ENCODE results near the gene ACSM2A.
"Not testable (repeated sequence)": the region's sequence is repeated elsewhere in the genome, so short reads cannot be mapped to it uniquely, and the experiment has no call there.

Gene ACSM2A

DNA sequence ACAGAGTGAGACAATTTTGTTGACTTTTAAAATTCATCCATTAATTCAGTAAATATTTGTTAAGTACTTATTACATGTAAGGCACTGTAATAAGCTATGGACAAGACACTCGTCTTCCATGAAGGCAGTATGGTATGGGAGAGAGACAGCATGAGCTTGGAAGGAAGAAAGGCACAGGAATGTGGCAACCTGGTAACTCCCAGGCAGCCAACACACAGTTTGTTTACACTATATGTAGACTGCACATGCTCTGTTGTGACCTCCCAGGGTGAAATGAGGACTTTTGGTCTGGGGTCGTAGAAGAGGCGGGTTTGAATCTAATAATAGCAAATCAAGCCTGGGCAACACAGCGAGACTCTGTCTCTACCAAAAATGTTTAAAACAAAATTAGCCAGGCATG is 9.0 kb downstream of the ACSM2A start:
- not testable (repeated sequence) for DNase-seq

DNA sequence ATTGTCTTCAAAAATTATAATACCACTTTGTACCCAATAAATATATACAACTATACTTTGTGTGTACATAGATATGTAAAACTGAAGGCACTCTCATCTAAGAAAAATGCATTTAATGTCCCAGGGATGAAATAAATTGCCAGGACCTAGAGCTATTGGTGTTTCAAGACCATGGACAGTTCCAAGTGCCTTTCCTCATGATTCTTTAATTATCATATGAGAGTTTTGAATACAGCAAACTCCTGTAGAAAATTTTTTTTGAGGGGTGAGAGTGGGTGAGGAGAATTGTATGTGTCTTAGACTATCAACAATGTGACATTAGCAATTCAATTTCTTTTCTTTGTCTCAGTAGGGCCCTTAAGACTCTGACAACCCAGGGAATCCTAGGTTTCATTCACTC is 17.6 kb downstream of the ACSM2A start:
- DNase-seq, result not testable (repeated sequence)

DNA sequence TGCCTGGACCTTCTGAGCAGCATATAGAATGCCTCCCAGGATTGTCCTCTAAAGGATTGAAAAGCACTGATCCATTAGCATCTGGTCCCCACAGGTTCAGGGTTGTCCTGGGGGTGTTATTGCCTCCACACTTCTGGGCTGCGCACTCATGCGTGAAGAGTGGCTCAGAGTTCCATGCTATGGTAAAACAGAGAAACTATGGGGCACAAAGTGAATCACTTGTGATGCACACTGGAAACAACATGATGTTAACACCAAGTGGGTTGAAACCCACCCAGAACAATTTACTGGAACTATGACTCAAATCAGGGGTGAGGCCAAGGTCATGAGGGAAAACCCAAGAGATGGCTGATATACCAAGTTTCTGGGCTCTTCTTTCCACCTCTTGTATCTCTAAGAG is 18.6 kb downstream of the ACSM2A start:
- not testable (repeated sequence) for DNase-seq

DNA sequence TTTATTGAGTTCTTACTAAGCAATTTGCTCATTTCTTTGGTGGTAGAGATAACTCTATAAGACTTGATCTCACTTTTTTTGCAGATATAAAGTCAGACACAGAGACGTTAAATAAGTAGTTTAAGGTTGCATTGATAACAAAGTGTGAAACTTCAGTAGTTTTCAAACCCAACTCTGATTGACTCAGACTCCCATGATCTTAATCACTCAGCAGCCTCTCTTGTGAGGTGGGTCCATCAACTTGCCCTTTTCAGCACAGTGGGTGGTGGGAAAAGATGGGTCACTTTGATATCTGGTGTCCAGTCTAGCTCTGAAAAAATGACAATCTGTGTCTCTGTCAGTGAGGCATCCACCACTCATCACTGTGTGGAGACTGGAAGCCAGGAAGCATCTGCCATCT is 19.4 kb downstream of the ACSM2A start:
- DNase-seq, result not testable (repeated sequence)

DNA sequence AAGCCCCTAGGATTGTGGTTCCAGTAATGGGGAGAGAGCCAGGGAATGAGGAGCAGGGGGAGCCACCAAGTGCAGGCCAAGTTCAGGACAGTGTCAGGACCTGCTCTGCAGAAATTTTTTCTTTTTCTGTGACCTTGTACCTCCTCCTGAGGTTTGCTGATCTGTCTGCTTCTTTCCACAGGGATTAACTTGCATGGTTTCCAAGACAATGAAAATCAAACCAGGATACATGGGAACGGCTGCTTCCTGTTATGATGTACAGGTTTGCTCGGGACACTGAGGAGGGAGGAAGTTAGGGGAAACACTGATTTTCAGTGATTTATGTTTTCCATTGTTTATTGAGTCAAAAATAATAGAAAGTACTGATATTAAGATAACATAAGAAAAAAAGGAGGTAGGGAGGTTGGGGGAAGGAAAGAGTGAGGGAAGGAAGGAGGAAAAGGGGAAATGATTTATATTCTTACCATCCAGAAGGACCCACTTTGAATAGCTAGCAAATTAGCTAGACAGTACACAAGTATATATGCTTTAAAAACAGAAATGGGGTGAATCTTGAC is 25.9 kb downstream of the ACSM2A start:
- DNase-seq, result not testable (repeated sequence)

DNA sequence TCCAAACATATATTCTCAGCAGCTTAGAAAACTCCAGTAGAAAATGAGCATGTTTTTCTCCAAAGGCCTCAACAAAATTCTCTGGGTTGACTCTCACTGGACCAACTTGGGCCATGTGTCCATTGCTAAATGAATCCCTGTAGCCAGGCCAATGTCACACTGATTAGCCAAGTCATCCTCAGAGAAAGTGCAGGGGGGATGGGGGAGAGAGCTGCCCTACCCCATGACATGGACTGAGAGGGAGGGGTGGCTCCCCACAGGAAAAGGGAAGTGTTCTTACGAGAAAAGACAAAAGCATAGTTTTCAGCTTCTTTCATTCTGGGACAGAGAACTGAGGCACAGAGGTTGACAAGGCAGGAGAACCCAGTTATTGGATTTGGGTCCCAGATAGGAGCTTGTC is 32.7 kb downstream of the ACSM2A start:
- DNase-seq, result not testable (repeated sequence)

DNA sequence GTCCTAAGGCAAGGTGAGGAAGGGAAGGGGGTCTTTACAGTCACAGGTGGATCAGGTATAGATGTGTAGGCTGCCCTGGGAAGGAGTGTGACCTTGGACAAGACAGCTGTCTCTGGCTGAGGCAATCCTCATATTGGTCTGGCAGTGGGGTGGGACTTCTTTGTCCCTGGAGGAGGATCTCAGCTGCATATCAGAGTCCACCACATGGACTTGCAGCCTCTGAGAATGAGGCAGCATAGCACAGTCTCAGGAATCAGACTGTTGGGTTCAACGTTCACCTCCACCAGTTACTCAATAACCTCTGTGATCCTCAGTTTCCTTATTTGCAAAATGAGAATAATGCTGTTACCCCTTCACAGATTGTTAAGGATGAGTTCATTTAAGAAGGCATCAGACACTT is 33.4 kb downstream of the ACSM2A start:
- no peak for DNase-seq

DNA sequence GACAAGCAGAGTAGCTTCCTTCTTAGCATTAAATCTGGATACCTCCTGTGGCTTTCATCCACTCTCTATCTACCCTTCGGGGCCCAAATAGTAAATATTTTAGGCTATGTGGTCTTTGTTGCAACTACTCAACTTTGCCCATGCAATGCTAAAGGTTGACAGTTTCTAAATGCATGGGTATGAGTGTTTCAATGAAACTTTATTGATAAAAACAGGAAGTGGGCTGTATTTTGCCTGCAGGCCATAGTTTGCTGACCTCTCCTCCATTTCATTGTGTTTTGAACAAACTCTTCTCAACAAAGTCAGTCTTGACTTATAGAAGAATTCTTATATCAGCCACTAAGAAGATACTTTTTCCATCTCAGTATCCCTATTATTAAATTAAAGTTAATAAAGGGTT is 34.1 kb downstream of the ACSM2A start:
- DNase-seq, result no peak

DNA sequence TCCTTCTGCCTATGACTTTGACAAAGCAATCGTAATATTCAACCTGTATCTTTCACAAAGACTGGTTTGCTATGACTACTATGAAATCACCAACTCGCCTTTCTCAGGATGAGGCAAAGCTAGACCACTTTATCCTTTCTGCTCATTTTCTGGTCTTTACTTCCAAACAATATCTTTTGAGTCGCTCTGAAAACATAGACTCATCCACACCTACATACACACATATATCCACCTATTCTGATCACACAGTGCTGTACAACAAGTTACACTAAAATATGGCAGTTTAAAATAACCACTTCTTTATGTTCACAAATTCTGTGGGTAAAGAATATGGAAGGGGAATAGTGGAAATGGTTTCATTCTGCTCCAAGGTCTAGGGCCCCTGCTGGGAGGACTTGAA is 39.7 kb downstream of the ACSM2A start:
- DNase-seq, result not testable (repeated sequence)

DNA sequence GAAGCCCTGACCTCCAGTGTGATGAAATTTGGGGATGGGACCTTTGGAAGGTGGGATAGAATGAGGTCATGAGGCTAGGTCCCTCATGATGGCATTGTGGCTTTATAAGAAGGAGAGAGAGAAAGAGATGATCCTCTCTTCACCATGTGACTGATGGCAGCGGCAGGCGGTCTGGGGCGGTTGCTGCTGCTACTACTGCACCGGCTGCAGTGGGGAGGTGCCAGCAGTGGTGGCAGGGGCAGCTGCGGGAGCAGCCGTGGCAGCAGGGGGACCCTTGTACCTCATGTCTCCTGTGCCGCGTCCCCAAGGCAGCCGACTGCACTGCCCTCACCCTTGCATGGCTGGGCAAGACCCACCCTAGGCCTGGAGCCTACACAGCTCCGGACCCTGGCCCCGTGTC is 40.1 kb downstream of the ACSM2A start:
- not testable (repeated sequence) for DNase-seq

DNA sequence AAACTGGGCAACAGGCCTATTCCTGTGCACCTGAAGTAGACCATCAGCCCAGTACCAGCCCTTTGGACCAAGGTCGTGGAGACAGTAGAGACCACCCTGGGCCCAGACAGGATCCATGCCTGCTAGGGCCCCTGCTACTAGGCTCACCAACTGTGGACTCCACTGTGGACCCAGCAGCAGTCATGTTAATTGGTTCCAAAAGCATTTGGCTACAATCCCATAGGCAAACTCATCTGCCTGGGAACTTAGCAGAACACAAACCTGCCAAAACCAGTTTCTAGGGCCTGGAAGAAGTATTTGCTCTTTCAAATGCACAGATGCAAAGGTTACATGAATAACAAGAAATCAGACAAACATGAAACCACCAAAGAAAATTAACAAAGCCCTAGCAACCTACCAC is 53.1 kb downstream of the ACSM2A start:
- DNase-seq, result no peak

DNA sequence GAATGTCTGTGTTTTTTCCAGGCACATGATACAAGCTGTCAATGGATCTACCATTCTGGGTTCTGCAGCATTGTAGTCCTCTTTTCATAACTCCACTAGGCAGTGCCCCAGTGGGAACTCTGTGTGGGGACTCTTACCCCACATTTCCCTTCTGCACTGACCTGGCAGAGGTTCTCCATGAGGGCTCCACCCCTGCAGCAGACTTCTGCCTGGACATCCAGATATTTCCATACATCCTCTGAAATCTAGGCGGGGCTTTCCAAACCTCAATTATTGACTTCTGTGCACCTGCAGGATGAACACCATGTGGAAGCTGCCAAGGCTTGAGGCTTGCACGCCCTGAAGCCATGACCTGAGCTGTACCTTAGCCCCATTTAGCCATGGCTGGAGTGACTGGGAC is 56.0 kb downstream of the ACSM2A start:
- DNase-seq, result no peak

DNA sequence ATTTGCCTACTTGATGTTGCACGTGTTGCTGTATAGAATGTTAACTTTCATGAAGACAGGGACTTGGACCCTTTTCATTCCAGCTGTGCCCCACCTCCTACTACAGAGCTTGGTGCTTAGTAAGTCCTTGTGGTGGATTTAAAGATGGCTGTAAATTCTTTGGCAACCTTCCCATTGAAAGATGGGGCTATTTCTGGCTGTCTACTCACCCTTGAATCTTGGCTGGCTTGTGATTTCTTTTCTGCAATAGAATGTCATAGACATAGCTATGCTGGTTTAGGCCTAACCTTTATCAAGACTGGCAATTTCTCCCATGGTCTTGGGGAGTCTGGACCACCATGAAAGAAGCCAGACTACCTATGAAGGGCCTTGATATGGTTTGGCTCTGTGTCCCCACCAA is 59.0 kb downstream of the ACSM2A start:
- no peak for DNase-seq

DNA sequence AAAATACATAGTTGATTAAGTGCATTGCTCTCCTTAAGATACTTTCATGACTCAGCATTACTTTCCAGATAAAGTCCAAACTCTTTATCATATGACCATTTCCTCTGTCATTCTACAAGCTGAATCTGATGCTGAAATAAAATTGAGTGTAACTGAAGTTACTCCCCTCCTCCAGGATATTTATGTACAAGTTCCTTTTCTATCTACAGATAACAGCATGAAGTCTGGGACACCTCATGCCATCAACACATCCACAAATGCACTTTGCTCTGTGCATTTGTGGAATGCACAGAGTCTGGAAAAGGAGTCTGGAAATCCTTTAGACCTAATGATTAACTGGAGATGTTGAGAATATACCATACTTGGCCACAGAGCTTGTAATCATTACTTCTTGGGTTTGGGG is 64.4 kb downstream of the ACSM2A start:
- DNase-seq, result no peak

DNA sequence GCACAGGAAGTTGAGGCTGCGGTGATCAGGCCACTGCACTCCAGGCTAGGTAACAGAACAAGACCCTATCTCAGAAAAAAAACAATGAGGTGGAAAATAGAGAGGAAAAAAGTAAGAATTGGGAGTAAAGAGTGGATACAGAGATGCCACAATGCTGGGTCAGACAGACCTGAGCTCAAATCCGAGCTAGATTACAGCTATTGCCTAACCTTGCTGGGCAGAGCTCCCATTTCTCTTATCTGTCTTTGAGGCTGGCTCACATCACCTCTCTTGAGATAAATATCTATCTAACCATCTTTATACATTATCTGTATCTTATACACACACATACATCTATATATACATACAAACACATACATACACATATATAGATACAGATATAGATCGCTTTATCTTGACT is 65.8 kb downstream of the ACSM2A start:
- DNase-seq, result no peak

DNA sequence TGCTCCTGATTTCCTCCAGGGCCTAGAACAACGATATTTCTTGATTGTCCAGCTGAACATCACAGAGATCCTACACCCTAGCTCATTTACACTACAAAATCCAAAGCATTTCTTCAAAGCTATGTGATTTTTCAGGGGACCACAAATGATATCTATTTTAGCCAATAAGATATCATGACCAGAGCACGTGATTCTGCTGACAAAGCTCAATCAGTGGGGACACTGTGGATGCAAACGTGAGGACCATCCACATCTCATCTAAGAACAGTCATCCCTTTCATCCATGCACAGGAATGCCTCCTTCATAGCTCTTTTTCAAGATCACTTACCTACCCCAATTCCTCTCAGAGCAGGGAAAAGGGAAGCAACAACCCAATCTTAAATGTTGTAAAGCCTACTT is 67.9 kb downstream of the ACSM2A start:
- no peak for DNase-seq

DNA sequence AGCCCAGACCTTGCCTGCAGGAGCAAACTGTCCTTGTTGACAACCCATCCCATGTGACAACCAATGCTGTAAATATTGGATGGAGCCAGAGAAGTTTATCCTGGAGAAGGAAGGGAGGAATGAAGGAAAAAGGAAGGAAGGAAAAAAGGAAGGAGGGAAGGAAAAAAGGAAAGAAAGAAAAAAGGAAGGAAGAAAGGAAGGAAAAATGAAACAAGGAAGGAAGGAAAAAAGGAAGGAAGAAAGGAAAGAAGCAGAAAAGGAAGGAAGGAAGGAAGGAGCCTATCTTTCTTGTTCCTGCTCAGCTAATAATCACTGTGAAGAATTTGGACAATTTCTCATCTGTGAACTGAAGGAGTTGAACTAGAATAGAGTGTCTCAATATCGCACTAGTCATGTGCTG is 68.8 kb downstream of the ACSM2A start:
- no peak for DNase-seq

DNA sequence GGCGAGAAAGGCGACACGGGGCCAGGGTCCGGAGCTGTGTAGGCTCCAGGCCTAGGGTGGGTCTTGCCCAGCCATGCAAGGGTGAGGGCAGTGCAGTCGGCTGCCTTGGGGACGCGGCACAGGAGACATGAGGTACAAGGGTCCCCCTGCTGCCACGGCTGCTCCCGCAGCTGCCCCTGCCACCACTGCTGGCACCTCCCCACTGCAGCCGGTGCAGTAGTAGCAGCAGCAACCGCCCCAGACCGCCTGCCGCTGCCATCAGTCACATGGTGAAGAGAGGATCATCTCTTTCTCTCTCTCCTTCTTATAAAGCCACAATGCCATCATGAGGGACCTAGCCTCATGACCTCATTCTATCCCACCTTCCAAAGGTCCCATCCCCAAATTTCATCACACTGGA is 80.5 kb downstream of the ACSM2A start:
- DNase-seq, result not testable (repeated sequence)

DNA sequence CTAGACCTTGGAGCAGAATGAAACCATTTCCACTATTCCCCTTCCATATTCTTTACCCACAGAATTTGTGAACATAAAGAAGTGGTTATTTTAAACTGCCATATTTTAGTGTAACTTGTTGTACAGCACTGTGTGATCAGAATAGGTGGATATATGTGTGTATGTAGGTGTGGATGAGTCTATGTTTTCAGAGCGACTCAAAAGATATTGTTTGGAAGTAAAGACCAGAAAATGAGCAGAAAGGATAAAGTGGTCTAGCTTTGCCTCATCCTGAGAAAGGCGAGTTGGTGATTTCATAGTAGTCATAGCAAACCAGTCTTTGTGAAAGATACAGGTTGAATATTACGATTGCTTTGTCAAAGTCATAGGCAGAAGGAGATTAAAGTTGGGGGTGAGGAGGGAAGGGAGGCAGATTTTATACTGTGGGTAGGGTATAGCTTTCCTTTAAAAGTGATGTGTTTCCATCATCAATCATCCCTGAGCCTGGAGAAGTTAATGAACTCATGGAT is 81.0 kb downstream of the ACSM2A start:
- DNase-seq, result not testable (repeated sequence)

DNA sequence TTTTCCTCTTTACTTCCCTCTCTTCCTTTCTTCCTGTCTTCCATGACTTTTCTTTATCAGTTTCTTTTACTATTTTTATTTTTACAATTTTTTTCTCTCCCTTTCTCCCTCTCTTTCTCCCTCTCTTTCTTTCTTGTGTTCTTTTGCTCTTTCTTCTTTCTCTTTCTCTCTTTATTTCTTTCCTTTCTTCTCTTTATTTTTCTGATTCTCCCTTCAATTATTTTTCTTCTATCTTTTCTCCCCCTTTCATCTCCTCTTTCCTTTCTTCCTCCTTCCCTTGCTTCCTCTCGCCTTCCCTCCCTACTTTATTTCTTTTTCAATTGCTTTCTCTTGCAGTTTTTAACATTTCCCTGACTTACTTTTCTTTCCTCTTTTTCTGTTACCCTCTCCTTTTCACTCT is 85.3 kb downstream of the ACSM2A start:
- not testable (repeated sequence) for DNase-seq
